Transverse colon (tissue), 4 donors: Measurements from ENCODE around the gene SHMT1.

Experiments
- POLR2A ChIP-seq: fragments of 450-650 bp; IDR thresholded peaks from one replicate; pipeline ENCODE4 v1.6.1; 2016; ENCODE audit warnings: antibody characterized with exemption, mild to moderate bottlenecking, moderate library complexity
- POLR2AphosphoS5 ChIP-seq, 3 donors: sonication (generic); formaldehyde crosslinking; IDR thresholded peaks; one replicate each; pipeline ENCODE4 v1.6.1; 2016; ENCODE audit warnings: antibody characterized with exemption in 3 of 3
- TF ChIP-seq, protein P1 (sequence below), 5 experiments: fragments of 200-600 bp in 3 of 5; fragments of 450-650 bp in 2 of 5; sonication (generic) in 3 of 5; IDR thresholded peaks; 1 replicate in 2 of 5; 2 replicates in 3 of 5; pipeline ENCODE4 v1.5.1; 2016 to 2017; ENCODE audit warnings: antibody characterized with exemption in 5 of 5, inconsistent platforms in 3 of 5, mild to moderate bottlenecking in 2 of 5, moderate library complexity in 1 of 5

DNA sequence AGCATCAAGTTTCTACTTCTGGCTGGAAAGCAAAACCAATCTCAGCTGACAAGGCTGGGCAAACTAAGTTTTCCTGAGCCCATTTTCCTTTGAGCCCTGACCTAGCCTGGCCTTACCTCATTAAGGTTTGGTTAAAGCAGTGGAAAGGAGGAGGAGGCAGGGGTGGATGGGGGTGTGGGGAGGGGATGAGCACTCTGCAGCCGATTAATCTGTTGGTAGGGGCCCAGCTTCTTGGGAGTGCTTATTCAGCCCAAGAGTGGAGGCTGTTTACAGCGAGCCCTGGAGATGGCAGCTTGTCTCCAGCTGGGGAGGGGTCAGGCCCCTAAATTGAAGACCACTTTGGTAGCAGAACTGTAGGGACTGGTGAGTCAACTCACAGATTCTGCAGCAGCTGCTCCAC is 36.3 kb downstream of the SHMT1 start:
- TF ChIP-seq POLR2A (no peak), POLR2AphosphoS5 (IDR thresholded peaks at IDR 0.05) (no peak)
- TF ChIP-seq, protein P1, sequence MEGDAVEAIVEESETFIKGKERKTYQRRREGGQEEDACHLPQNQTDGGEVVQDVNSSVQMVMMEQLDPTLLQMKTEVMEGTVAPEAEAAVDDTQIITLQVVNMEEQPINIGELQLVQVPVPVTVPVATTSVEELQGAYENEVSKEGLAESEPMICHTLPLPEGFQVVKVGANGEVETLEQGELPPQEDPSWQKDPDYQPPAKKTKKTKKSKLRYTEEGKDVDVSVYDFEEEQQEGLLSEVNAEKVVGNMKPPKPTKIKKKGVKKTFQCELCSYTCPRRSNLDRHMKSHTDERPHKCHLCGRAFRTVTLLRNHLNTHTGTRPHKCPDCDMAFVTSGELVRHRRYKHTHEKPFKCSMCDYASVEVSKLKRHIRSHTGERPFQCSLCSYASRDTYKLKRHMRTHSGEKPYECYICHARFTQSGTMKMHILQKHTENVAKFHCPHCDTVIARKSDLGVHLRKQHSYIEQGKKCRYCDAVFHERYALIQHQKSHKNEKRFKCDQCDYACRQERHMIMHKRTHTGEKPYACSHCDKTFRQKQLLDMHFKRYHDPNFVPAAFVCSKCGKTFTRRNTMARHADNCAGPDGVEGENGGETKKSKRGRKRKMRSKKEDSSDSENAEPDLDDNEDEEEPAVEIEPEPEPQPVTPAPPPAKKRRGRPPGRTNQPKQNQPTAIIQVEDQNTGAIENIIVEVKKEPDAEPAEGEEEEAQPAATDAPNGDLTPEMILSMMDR (IDR thresholded peaks at IDR 0.05) = no peak
